Tibial nerve (tissue), 4 donors: ENCODE results near the gene PPFIA2.

ENCODE experiments used
- CTCF ChIP-seq, 5 experiments: fragments of 200-600 bp in 3 of 5; fragments of 450-650 bp in 2 of 5; sonication (generic) in 3 of 5; IDR thresholded peaks; one replicate each; pipeline ENCODE4 v1.5.1; 2016 to 2019; ENCODE audit warnings: antibody characterized with exemption in 5 of 5, mild to moderate bottlenecking in 3 of 5, moderate library complexity in 2 of 5
- EP300 ChIP-seq, 2 donors: sonication (generic); formaldehyde crosslinking; IDR thresholded peaks; one replicate each; pipeline ENCODE4 v1.6.1; 2017; ENCODE audit warnings: antibody characterized with exemption in 2 of 2, mild to moderate bottlenecking in 1 of 2
- POLR2A ChIP-seq, 2 donors: fragments of 450-650 bp; IDR thresholded peaks; one replicate each; pipeline ENCODE4 v1.6.1; 2017; ENCODE audit warnings: antibody characterized with exemption in 2 of 2, mild to moderate bottlenecking in 2 of 2, moderate library complexity in 2 of 2

GRCh38 chr12:81303935-81304334 is 455.2 kb downstream of the PPFIA2 start:
- TF ChIP-seq CTCF (IDR thresholded peaks at IDR 0.05) (no peak), EP300 (IDR thresholded peaks at IDR 0.05) (no peak), POLR2A (IDR thresholded peaks at IDR 0.05) (no peak)
